Activated naive CD8-positive, alpha-beta T cell treated with anti-CD3 and anti-CD28 coated beads, Interleukin-2, amount 10 ng/mL, durations not matched to agents 7 days and 5 days (primary cell): ENCODE results near the gene CTNNBL1. TPM values are rescaled to one million over a fixed set of nuclear protein-coding genes. Genes with fewer than 3 reads are reported as not detected.

ENCODE experiments used
- ATAC-seq: fragments of 150-1000 bp; cut with Tn5 transposase; one replicate; pipeline ENCODE4 v1.10.0; 2021; ENCODE audit warnings: low read depth, moderate library complexity
- POLR2A ChIA-PET: fragments of 350-600 bp; sonication (Branson Sonifier 250); formaldehyde crosslinking; loops from one replicate; lab custom pipeline; 2021; ENCODE audit warnings: antibody characterized with exemption; lab: Charles Lee
- DNase-seq: peaks from one replicate; pipeline ENCODE4 v3.0.0; 2021
- H3K27ac Mint-ChIP-seq: one replicate; pipeline ENCODE4 v1.8.0; 2022; ENCODE audit warnings: mild to moderate bottlenecking, mixed read lengths
- H3K27me3 Mint-ChIP-seq: one replicate; pipeline ENCODE4 v1.8.0; 2022; ENCODE audit warnings: mild to moderate bottlenecking, moderate library complexity, mixed read lengths
- H3K36me3 Mint-ChIP-seq: one replicate; pipeline ENCODE4 v1.8.0; 2021; ENCODE audit warnings: mild to moderate bottlenecking, mixed read lengths
- H3K4me1 Mint-ChIP-seq: one replicate; pipeline ENCODE4 v1.8.0; 2021; ENCODE audit warnings: mixed read lengths
- H3K4me3 Mint-ChIP-seq: one replicate; pipeline ENCODE4 v1.8.0; 2022; ENCODE audit warnings: mild to moderate bottlenecking, moderate library complexity, mixed read lengths
- H3K9me3 Mint-ChIP-seq: one replicate; pipeline ENCODE4 v1.8.0; 2021; ENCODE audit warnings: mixed read lengths
- total RNA-seq, 2 experiments: library from RNA; stranded (reverse); gene quantifications; one replicate each; pipeline ENCODE4 v1.2.3, GENCODE V29; 2021

CTNNBL1 gene
- total RNA-seq, 2 experiments from 2014 or later = 62.3 to 66.7 TPM

- Mint-ChIP-seq H3K27me3 (no peaks in the 10 kb centered on the region), H3K4me1 (peaks cover 24% of the 10 kb centered on the region), H3K36me3 (peaks cover 29% of the 10 kb centered on the region), H3K4me3 (no peak overlapping the region), H3K9me3 (no peaks in the 10 kb centered on the region), H3K27ac (no peak overlapping the region)
- POLR2A ChIA-PET = no interaction called here
- DNase-seq = no peak
- ATAC-seq = no peak
These were observed 54.2 kb downstream of the CTNNBL1 start for GRCh38 chr20:37748015-37748414.

GRCh38 chr20:37749218-37749617 lies 55.4 kb downstream of the CTNNBL1 start:
- peaks cover 28% of the 10 kb centered on the region for H3K36me3 Mint-ChIP-seq
- POLR2A ChIA-PET = no interaction called here
- H3K4me1 Mint-ChIP-seq = peaks cover 21% of the 10 kb centered on the region
- ATAC-seq (no peak), DNase-seq (no peak)
- H3K27me3 Mint-ChIP-seq = no peaks in the 10 kb centered on the region
- H3K4me3 Mint-ChIP-seq = no peak overlapping the region
- no peaks in the 10 kb centered on the region for H3K9me3 Mint-ChIP-seq
- H3K27ac Mint-ChIP-seq = no peak overlapping the region

GRCh38 chr20:37749620-37750403 lies 56.0 kb downstream of the CTNNBL1 start:
- Mint-ChIP-seq H3K9me3 (no peaks in the 10 kb centered on the region), H3K36me3 (peaks cover 27% of the 10 kb centered on the region), H3K4me3 (no peak overlapping the region), H3K27me3 (no peaks in the 10 kb centered on the region), H3K27ac (no peak overlapping the region), H3K4me1 (peaks cover 16% of the 10 kb centered on the region)
- DNase-seq (no peak), ATAC-seq (no peak)
- POLR2A ChIA-PET = no interaction called here

GRCh38 chr20:37755665-37756064 lies 61.8 kb downstream of the CTNNBL1 start:
- peaks cover 18% of the 10 kb centered on the region for H3K36me3 Mint-ChIP-seq
- POLR2A ChIA-PET = no interaction called here
- H3K9me3 Mint-ChIP-seq = no peaks in the 10 kb centered on the region
- DNase-seq (no peak), ATAC-seq (no peak)
- no peaks in the 10 kb centered on the region for H3K27me3 Mint-ChIP-seq
- no peak overlapping the region for H3K27ac Mint-ChIP-seq
- H3K4me1 Mint-ChIP-seq = peaks cover 2% of the 10 kb centered on the region
- H3K4me3 Mint-ChIP-seq = no peak overlapping the region

GRCh38 chr20:37756234-37756633 lies 62.4 kb downstream of the CTNNBL1 start:
- ATAC-seq = no peak
- no peak overlapping the region for H3K27ac Mint-ChIP-seq
- H3K9me3 Mint-ChIP-seq = no peaks in the 10 kb centered on the region
- H3K27me3 Mint-ChIP-seq = no peaks in the 10 kb centered on the region
- DNase-seq = no peak
- H3K36me3 Mint-ChIP-seq = peaks cover 21% of the 10 kb centered on the region
- POLR2A ChIA-PET = no interaction called here
- no peak overlapping the region for H3K4me3 Mint-ChIP-seq
- peaks cover 2% of the 10 kb centered on the region for H3K4me1 Mint-ChIP-seq

- Mint-ChIP-seq H3K27me3 (no peaks in the 10 kb centered on the region), H3K4me1 (peaks cover 2% of the 10 kb centered on the region), H3K9me3 (no peaks in the 10 kb centered on the region), H3K4me3 (no peak overlapping the region), H3K27ac (no peak overlapping the region), H3K36me3 (peaks cover 21% of the 10 kb centered on the region)
- ATAC-seq = no peak
- POLR2A ChIA-PET = no interaction called here
- DNase-seq = no peak
These were observed 63.7 kb downstream of the CTNNBL1 start for GRCh38 chr20:37757550-37757949.

GRCh38 chr20:37758332-37758731 lies 64.5 kb downstream of the CTNNBL1 start:
- ATAC-seq (no peak), DNase-seq (no peak)
- no peaks in the 10 kb centered on the region for H3K9me3 Mint-ChIP-seq
- H3K27me3 Mint-ChIP-seq = no peaks in the 10 kb centered on the region
- POLR2A ChIA-PET = no interaction called here
- H3K27ac Mint-ChIP-seq = peak overlapping the region; percentile 1
- H3K36me3 Mint-ChIP-seq = peaks cover 21% of the 10 kb centered on the region
- peaks cover 2% of the 10 kb centered on the region for H3K4me1 Mint-ChIP-seq
- no peak overlapping the region for H3K4me3 Mint-ChIP-seq

- Mint-ChIP-seq H3K36me3 (peaks cover 19% of the 10 kb centered on the region), H3K27me3 (no peaks in the 10 kb centered on the region), H3K27ac (no peak overlapping the region), H3K4me1 (peaks cover 2% of the 10 kb centered on the region), H3K9me3 (no peaks in the 10 kb centered on the region), H3K4me3 (no peak overlapping the region)
- POLR2A ChIA-PET = no interaction called here
- ATAC-seq = no peak
- no peak for DNase-seq
These were observed 65.3 kb downstream of the CTNNBL1 start for GRCh38 chr20:37759052-37759553.

- Mint-ChIP-seq H3K27ac (no peak overlapping the region), H3K9me3 (no peaks in the 10 kb centered on the region), H3K36me3 (peaks cover 19% of the 10 kb centered on the region), H3K4me3 (no peak overlapping the region), H3K27me3 (no peaks in the 10 kb centered on the region), H3K4me1 (peaks cover 2% of the 10 kb centered on the region)
- ATAC-seq (no peak), DNase-seq (no peak)
- POLR2A ChIA-PET = no interaction called here
These were observed 66.0 kb downstream of the CTNNBL1 start for GRCh38 chr20:37759761-37760209.

GRCh38 chr20:37760322-37760721 lies 66.5 kb downstream of the CTNNBL1 start:
- Mint-ChIP-seq H3K27ac (no peak overlapping the region), H3K36me3 (peaks cover 19% of the 10 kb centered on the region)

GRCh38 chr20:37762716-37763485 lies 69.1 kb downstream of the CTNNBL1 start:
- Mint-ChIP-seq H3K4me1 (no peaks in the 10 kb centered on the region), H3K4me3 (no peak overlapping the region), H3K27ac (no peak overlapping the region), H3K9me3 (no peaks in the 10 kb centered on the region), H3K36me3 (peaks cover 24% of the 10 kb centered on the region), H3K27me3 (no peaks in the 10 kb centered on the region)
- DNase-seq (no peak), ATAC-seq (no peak)
- POLR2A ChIA-PET = no interaction called here

More at GRCh38 chr20:37760322-37760721, 66.5 kb downstream of the CTNNBL1 start:
- Mint-ChIP-seq H3K9me3 (no peaks in the 10 kb centered on the region), H3K4me3 (no peak overlapping the region), H3K27me3 (no peaks in the 10 kb centered on the region), H3K4me1 (peaks cover 2% of the 10 kb centered on the region)
- POLR2A ChIA-PET = no interaction called here
- DNase-seq (no peak), ATAC-seq (no peak)

GRCh38 chr20:37764333-37764935 lies 70.6 kb downstream of the CTNNBL1 start:
- Mint-ChIP-seq H3K27me3 (no peaks in the 10 kb centered on the region), H3K4me1 (no peaks in the 10 kb centered on the region), H3K4me3 (no peak overlapping the region), H3K36me3 (peaks cover 21% of the 10 kb centered on the region), H3K27ac (no peak overlapping the region), H3K9me3 (no peaks in the 10 kb centered on the region)
- DNase-seq = no peak
- ATAC-seq = no peak
- POLR2A ChIA-PET = no interaction called here

- H3K9me3 Mint-ChIP-seq = peaks cover 2% of the 10 kb centered on the region
- H3K4me3 Mint-ChIP-seq = no peak overlapping the region
- no peak overlapping the region for H3K27ac Mint-ChIP-seq
- peaks cover 25% of the 10 kb centered on the region for H3K36me3 Mint-ChIP-seq
- no peak for DNase-seq
- no peaks in the 10 kb centered on the region for H3K27me3 Mint-ChIP-seq
- POLR2A ChIA-PET = no interaction called here
- peaks cover 4% of the 10 kb centered on the region for H3K4me1 Mint-ChIP-seq
- no peak for ATAC-seq
These were observed 77.1 kb downstream of the CTNNBL1 start for GRCh38 chr20:37770908-37771307.
